ENCODE data around the gene BCL2. TPM values are rescaled to one million over a fixed set of nuclear protein-coding genes. Genes with fewer than 3 reads are reported as not detected.

The BCL2 gene
- total RNA-seq, 1 experiment from 2014 or later = 1.3 TPM

GRCh38 chr18:63135101-63135500, 184.5 kb downstream of the BCL2 start:
- WGBS (ENCODE audit: extremely low coverage, insufficient read length, low lambda C conversion rate) = no CpG with 5 or more reads among the region's 3 CpGs
- Histone ChIP-seq H2BK15ac (ENCODE audit: low read depth, low read length) (no peak overlapping the region), H3K9me3 (ENCODE audit: control insufficient read depth, low read depth, low read length) (no peaks in the 10 kb centered on the region), H3K4me1 (ENCODE audit: insufficient read depth, low read length) (peaks cover 8% of the 10 kb centered on the region; the same call in 1 of the 2 replicates), H3K4ac (ENCODE audit: low read depth, low read length) (no peak overlapping the region), H2AFZ (ENCODE audit: low read length) (no peak overlapping the region), H3K23me2 (ENCODE audit: insufficient read length, low read depth, low read length, poor library complexity, severe bottlenecking) (peaks cover 3% of the 10 kb centered on the region), H2AK5ac (ENCODE audit: insufficient read length, low read length) (no peak overlapping the region), H3T11ph (ENCODE audit: low read length) (no peak overlapping the region), H2BK120ac (ENCODE audit: low read depth, low read length, poor library complexity, severe bottlenecking) (no peak overlapping the region), H3K27me3 (ENCODE audit: insufficient read depth, low read length) (no peaks in the 10 kb centered on the region), H2BK20ac (ENCODE audit: low read depth, low read length, poor library complexity, severe bottlenecking) (no peak overlapping the region), H2BK12ac (ENCODE audit: insufficient read length, low read depth, low read length) (no peak overlapping the region), H3K27ac (ENCODE audit: insufficient read length, low read depth, low read length) (no peak overlapping the region), H4K91ac (ENCODE audit: insufficient read length, low read depth, low read length) (no peak overlapping the region), H2BK5ac (ENCODE audit: insufficient read length, low read length) (no peak overlapping the region), H3K79me1 (ENCODE audit: insufficient read depth, low read depth, low read length, poor library complexity, severe bottlenecking) (no peaks in the 10 kb centered on the region), H4K20me1 (ENCODE audit: control insufficient read depth, insufficient read depth, insufficient read length) (no peaks in the 10 kb centered on the region), H4K8ac (replicated peaks; ENCODE audit: insufficient read length, low read depth, low read length) (no peak overlapping the region), H3K56ac (ENCODE audit: insufficient read length, low read depth, low read length) (no peak overlapping the region), H3K23ac (ENCODE audit: insufficient read length, low read depth, low read length) (no peak overlapping the region), H3K4me2 (ENCODE audit: insufficient read depth, insufficient read length, low read length) (no peak overlapping the region), H4K5ac (ENCODE audit: insufficient read length, low read depth, low read length) (no peak overlapping the region), H3K79me2 (ENCODE audit: insufficient read depth, low read length) (no peaks in the 10 kb centered on the region), H3K18ac (ENCODE audit: insufficient read length, low read depth, low read length) (no peak overlapping the region), H3K14ac (ENCODE audit: insufficient read depth, low read length) (no peak overlapping the region), H3K9ac (ENCODE audit: extremely low read depth, insufficient read length, low read length) (no peak overlapping the region)
- DNase-seq = no peak
- H3K9me3 Mint-ChIP-seq = no peaks in the 10 kb centered on the region
- no peak overlapping the region; a peak in 1 of 7 replicates for H3K27ac Mint-ChIP-seq
- H3K4me1 Mint-ChIP-seq = peaks cover 23 to 30% of the 10 kb centered on the region in 2 experiments
- H3K36me3 Mint-ChIP-seq (ENCODE audit: insufficient read depth in 1 of 3, low read depth in 3 of 3) = no peaks in the 10 kb centered on the region
- no peak for TF ChIP-seq CTCF (conservative IDR thresholded peaks at IDR 0.05)
- no peak overlapping the region for H3K4me3 Mint-ChIP-seq
- peaks cover 5% of the 10 kb centered on the region for H3K27me3 Mint-ChIP-seq (ENCODE audit: low read depth)

Measured in H9 (cell line).